K562 (cell line): ENCODE measurements around the gene ANKRD31. TPM values are rescaled to one million over a fixed set of nuclear protein-coding genes. Genes with fewer than 3 reads are reported as not detected.
A peak's percentile ranks its signal among the peaks of the same experiment; 100 is the strongest.

Source experiments
- ATAC-seq: fragments of 200-7000 bp; cut with Tn5 transposase; 3 replicates; pipeline ENCODE4 v1.9.1; 2020; ENCODE audit warnings: moderate library complexity
- BruUV-seq: library from RNA; stranded (reverse); fragments of 400-500 nt; replicated peaks from 2 replicates; lab custom pipeline; 2021; lab: Mats Ljungman, UMichigan
- CTCF ChIA-PET: fragments of 300-600 bp; formaldehyde crosslinking; extraction: SDS; loops from one replicate; lab custom pipeline; 2021; ENCODE audit warnings: low intra/inter-chr PET ratio; lab: Yijun Ruan, JAX
- POLR2A ChIA-PET: fragments of 300-600, 350-650 bp; sonication (Branson Sonifier 250); formaldehyde crosslinking; extraction: SDS; loops from one replicate; lab custom pipeline; 2021; ENCODE audit warnings: antibody characterized with exemption, inconsistent platforms; lab: Yijun Ruan, JAX
- DNase-seq, 4 experiments: peaks; one replicate each; pipeline versions ENCODE4 v3.0.0 to v3.0.0-alpha.2; 2011 to 2018; ENCODE audit warnings: low spot score in 3 of 4, mixed read lengths in 3 of 4; ENCODE audit errors: extremely low read depth in 1 of 4
- FAIRE-seq: peaks from 2 replicates; lab custom pipeline; 2011; peaks lifted over from hg19 to GRCh38; lab: Jason Lieb, UNC
- H2AFZ ChIP-seq: 2 replicates; pipeline ENCODE4 v1.6.0; 2011; ENCODE audit warnings: low read depth, low read length, control low read depth, inconsistent platforms
- H3K27ac ChIP-seq: fragments of 200-600 bp; 3 replicates; pipeline ENCODE4 v1.8.0; 2011; ENCODE audit warnings: low read depth, mild to moderate bottlenecking, control low read depth, inconsistent platforms, low read length, moderate library complexity, mixed read lengths; ENCODE audit errors: extremely low read depth
- H3K27me3 ChIP-seq, 2 experiments: fragments of 300-600 bp in 1 of 2; 2 replicates in 1 of 2; 3 replicates in 1 of 2; pipeline versions ENCODE4 v1.6.0 to v1.8.0; 2011; ENCODE audit warnings: inconsistent platforms in 2 of 2, low read length in 2 of 2, mild to moderate bottlenecking in 1 of 2, mixed read lengths in 1 of 2, moderate library complexity in 1 of 2; ENCODE audit not compliant: control insufficient read depth in 2 of 2, insufficient read depth in 2 of 2
- H3K36me3 ChIP-seq: fragments of 300-600 bp; 3 replicates; pipeline ENCODE4 v1.8.0; 2011; ENCODE audit warnings: mild to moderate bottlenecking, low read length, inconsistent platforms; ENCODE audit not compliant: control insufficient read depth, insufficient read depth
- H3K4me1 ChIP-seq, 2 experiments: fragments of 200-600 bp in 1 of 2; replicated peaks in 1 of 2; 2 replicates in 1 of 2; 3 replicates in 1 of 2; pipeline versions ENCODE4 v1.5.1 to v1.8.0; 2011; ENCODE audit warnings: inconsistent platforms in 2 of 2, low read length in 2 of 2, mild to moderate bottlenecking in 1 of 2, mixed read lengths in 1 of 2, moderate library complexity in 1 of 2; ENCODE audit not compliant: control insufficient read depth in 2 of 2, insufficient read depth in 2 of 2
- H3K4me2 ChIP-seq: 2 replicates; pipeline ENCODE4 v1.6.1; 2011; ENCODE audit warnings: low read length, control low read depth, inconsistent platforms, mixed read lengths; ENCODE audit not compliant: insufficient read depth
- H3K4me3 ChIP-seq: fragments of 200-600 bp; sonication (generic), shearing (Covaris generic); 2 replicates; pipeline ENCODE4 v1.5.1; 2016; ENCODE audit warnings: control low read depth, inconsistent platforms
- H3K79me2 ChIP-seq: fragments of 200-600 bp; 3 replicates; pipeline ENCODE4 v1.8.0; 2011; ENCODE audit warnings: low read length, inconsistent platforms; ENCODE audit not compliant: control insufficient read depth, insufficient read depth
- H3K9ac ChIP-seq, 2 experiments: 2 replicates each; pipeline versions ENCODE4 v1.6.0 to v1.6.1; 2011; ENCODE audit warnings: low read depth in 2 of 2, low read length in 2 of 2, control low read depth in 1 of 2, inconsistent platforms in 1 of 2, mild to moderate bottlenecking in 1 of 2, mixed read lengths in 1 of 2; ENCODE audit not compliant: insufficient read depth in 1 of 2
- H3K9me1 ChIP-seq: one replicate; pipeline ENCODE4 v1.6.0; 2011; ENCODE audit warnings: inconsistent platforms, mild to moderate bottlenecking, low read length, moderate library complexity; ENCODE audit not compliant: control insufficient read depth, insufficient read depth
- H3K9me3 ChIP-seq: replicated peaks from 2 replicates; pipeline ENCODE4 v1.5.1; 2011; ENCODE audit warnings: low read depth, low read length, inconsistent platforms; ENCODE audit not compliant: control insufficient read depth, insufficient read depth
- H4K20me1 ChIP-seq: replicated peaks from 2 replicates; pipeline ENCODE4 v1.6.1; 2011; ENCODE audit warnings: low read length, inconsistent platforms, mixed read lengths; ENCODE audit not compliant: control insufficient read depth, insufficient read depth
- BRF2 ChIP-seq: IDR thresholded peaks from 3 replicates; pipeline ENCODE4 v1.6.1; 2011; ENCODE audit warnings: borderline replicate concordance, mild to moderate bottlenecking; ENCODE audit not compliant: insufficient read length, insufficient read depth
- CEBPB ChIP-seq: fragments of 450-650 bp; IDR thresholded peaks from 2 replicates; pipeline ENCODE4 v1.6.1; 2016; ENCODE audit warnings: missing genetic modification characterization, missing compliant biosample characterization
- FOXA3 ChIP-seq, 2 experiments: fragments of 450-650 bp in 1 of 2; sonication (generic) in 1 of 2; formaldehyde crosslinking; IDR thresholded peaks in 1 of 2; conservative IDR thresholded peaks in 1 of 2; 2 replicates each; pipeline versions ENCODE4 v1.4.0 to v1.8.0; 2020 to 2022; ENCODE audit warnings: mild to moderate bottlenecking in 2 of 2, missing genetic modification reagents in 1 of 2
- HMG20B ChIP-seq: fragments of 250-450 bp; sonication (Bioruptor Pico); IDR thresholded peaks from 2 replicates; pipeline ENCODE4 v1.5.0; 2021; ENCODE audit warnings: mild to moderate bottlenecking
- MECOM ChIP-seq: fragments of 250-450 bp; sonication (Bioruptor Pico); IDR thresholded peaks from 2 replicates; pipeline ENCODE4 v1.8.0; 2022; ENCODE audit warnings: inconsistent platforms
- PCBP1 ChIP-seq: fragments of 200-400 bp; formaldehyde crosslinking; IDR thresholded peaks from 2 replicates; pipeline ENCODE4 v1.6.1; 2018; ENCODE audit warnings: mild to moderate bottlenecking, low read depth, low read length; ENCODE audit not compliant: poor library complexity, severe bottlenecking
- RAD21 ChIP-seq, 2 experiments: fragments of 250-450 bp in 1 of 2; fragments of 450-650 bp in 1 of 2; sonication (Bioruptor Pico) in 1 of 2; formaldehyde crosslinking in 1 of 2; IDR thresholded peaks in 1 of 2; conservative IDR thresholded peaks in 1 of 2; 2 replicates each; pipeline versions ENCODE4 v1.4.0 to v1.8.0; 2020 to 2022; ENCODE audit warnings: mild to moderate bottlenecking in 2 of 2, moderate library complexity in 1 of 2
- REST ChIP-seq, 2 experiments: fragments of 450-650 bp; formaldehyde crosslinking in 1 of 2; IDR thresholded peaks; 2 replicates each; pipeline versions ENCODE4 v1.4.0 to v1.6.1; 2014 to 2020; ENCODE audit warnings: mild to moderate bottlenecking in 2 of 2, borderline replicate concordance in 1 of 2, low read depth in 1 of 2
- STAT5A ChIP-seq: IDR thresholded peaks from 2 replicates; pipeline ENCODE4 v1.6.1; 2012; ENCODE audit warnings: low read length, inconsistent platforms, borderline replicate concordance
- WGBS: fragments of 100-300 bp; shearing (Covaris generic); methylation state at CpG from one replicate; pipeline ENCODE4 v1.1.6; 2016; ENCODE audit warnings: low coverage, mixed read lengths; ENCODE audit not compliant: insufficient coverage; ENCODE audit errors: missing lambda C conversion rate; 5-methylcytosine and 5-hydroxymethylcytosine counted together
- in situ Hi-C: fragments of 300-500 bp; cut with MboI; formaldehyde crosslinking; loops from 4 replicates; pipeline ENCODE4 v1.15.0; 2018; ENCODE audit warnings: inconsistent platforms, mixed read lengths
- intact Hi-C: fragments of 100-400 bp; cut with micrococcal nuclease; formaldehyde crosslinking; loops from 2 replicates; pipeline ENCODE4 v1.14.2; 2022
- polyA plus RNA-seq, 8 experiments: library from polyadenylated mRNA; depleted of rRNA in 4 of 8; stranded (reverse) in 5 of 8; unstranded in 3 of 8; fragments of >200 nt; fragmentation: Nextera tagmentation in 2 of 8; fragmentation: Illumina TruSeq in 1 of 8; extraction: Ambion mirVana in 2 of 8; extraction: Trizol in 1 of 8; gene quantifications; 2 replicates each; pipeline versions ENCODE4 v1.2.1 to v1.2.3, GENCODE V29; 2011 to 2014; ENCODE audit warnings: inconsistent platforms in 1 of 8, missing spikeins in 1 of 8
- total RNA-seq, 7 experiments: library from RNA; depleted of rRNA in 6 of 7; stranded (reverse); fragments of >200 nt in 6 of 7; fragmentation: Illumina TruSeq in 2 of 7; extraction: Trizol in 2 of 7; gene quantifications; 2 replicates each; pipeline versions ENCODE4 v1.2.1 to v1.2.3, GENCODE V29; 2011 to 2021; ENCODE audit warnings: low replicate concordance in 1 of 7

ANKRD31 gene
- total and polyA plus RNA-seq, 9 of the 15 experiments (the other 6 are each of a cell fraction or from before 2014, with no cell fraction given): under 0.01 to 0.11 (median 0.05) TPM; not detected in 1

- Histone ChIP-seq H3K79me2 (no peaks in the 10 kb centered on the region), H3K9ac (no peak overlapping the region), H2AFZ (peak overlapping the region; percentile 43), H3K4me2 (peak overlapping the region; percentile 48), H3K36me3 (no peaks in the 10 kb centered on the region), H3K4me1 (peaks cover 0 to 16% of the 10 kb centered on the region in 2 experiments; a peak in 3 of 5 replicates), H3K27ac (no peak overlapping the region), H3K4me3 (no peak overlapping the region), H4K20me1 (no peaks in the 10 kb centered on the region), H3K27me3 (peaks cover 16 to 29% of the 10 kb centered on the region in 2 experiments), H3K9me3 (no peaks in the 10 kb centered on the region), H3K9me1 (no peaks in the 10 kb centered on the region)
- intact Hi-C loops (loop anchor here (5.0 kb wide), 1 partner anchor 218 kb away; no protein-coding TSS in a partner anchor), in situ Hi-C loops (no loop called here)
- DNase-seq (peak; percentile 66 to 74 (median 68)), FAIRE-seq (peak; percentile 98), ATAC-seq (peak; percentile 91)
- ChIA-PET CTCF (interaction anchor here (0.7 kb wide), 1 partner anchor 216 kb away, joined by 5 read pairs; no protein-coding TSS in a partner anchor), POLR2A (no interaction called here)
- BruUV-seq: no TSS peak
- WGBS: 17% methylated on average over 10 of the region's 11 CpGs
- TF ChIP-seq BRF2 (no peak), PCBP1 (no peak), STAT5A (no peak), RAD21 (CRISPR knock-in tag; conservative IDR thresholded peaks at IDR 0.05 in 1 of 2, IDR thresholded peaks at IDR 0.05 in 1 of 2) (peak; percentile 48 to 75), HMG20B (CRISPR knock-in tag) (no peak), MECOM (CRISPR knock-in tag) (no peak), CEBPB (peak; percentile 87), FOXA3 (CRISPR knock-in tag; conservative IDR thresholded peaks at IDR 0.05 in 1 of 2, IDR thresholded peaks at IDR 0.05 in 1 of 2) (no peak), REST (IDR thresholded peaks at IDR 0.05; ENCODE audit: borderline replicate concordance) (peak; percentile 52; the same call in 1 of the 2 replicates), REST (CRISPR knock-in tag; IDR thresholded peaks at IDR 0.05; ENCODE audit: low read depth) (no peak)
These were observed 187.0 kb downstream of the ANKRD31 start for GRCh38 chr5:75049456-75050351.
